HFF-Myc (cell line): ENCODE measurements around the gene CALHM1.

Source experiments
- DNase-seq: peaks from one replicate; pipeline ENCODE4 v3.0.0-alpha.2; 2011; ENCODE audit warnings: low read depth; ENCODE audit errors: extremely low read depth
- H3K4me3 ChIP-seq: replicated peaks from 2 replicates; pipeline ENCODE4 v1.5.1; 2011; ENCODE audit warnings: low read depth, mild to moderate bottlenecking, control low read depth, low read length
- CTCF ChIP-seq: IDR thresholded peaks from 2 replicates; pipeline ENCODE4 v1.5.1; 2012; ENCODE audit warnings: mild to moderate bottlenecking, low read depth, low read length, control low read depth; ENCODE audit errors: missing control alignments

Gene CALHM1

DNA sequence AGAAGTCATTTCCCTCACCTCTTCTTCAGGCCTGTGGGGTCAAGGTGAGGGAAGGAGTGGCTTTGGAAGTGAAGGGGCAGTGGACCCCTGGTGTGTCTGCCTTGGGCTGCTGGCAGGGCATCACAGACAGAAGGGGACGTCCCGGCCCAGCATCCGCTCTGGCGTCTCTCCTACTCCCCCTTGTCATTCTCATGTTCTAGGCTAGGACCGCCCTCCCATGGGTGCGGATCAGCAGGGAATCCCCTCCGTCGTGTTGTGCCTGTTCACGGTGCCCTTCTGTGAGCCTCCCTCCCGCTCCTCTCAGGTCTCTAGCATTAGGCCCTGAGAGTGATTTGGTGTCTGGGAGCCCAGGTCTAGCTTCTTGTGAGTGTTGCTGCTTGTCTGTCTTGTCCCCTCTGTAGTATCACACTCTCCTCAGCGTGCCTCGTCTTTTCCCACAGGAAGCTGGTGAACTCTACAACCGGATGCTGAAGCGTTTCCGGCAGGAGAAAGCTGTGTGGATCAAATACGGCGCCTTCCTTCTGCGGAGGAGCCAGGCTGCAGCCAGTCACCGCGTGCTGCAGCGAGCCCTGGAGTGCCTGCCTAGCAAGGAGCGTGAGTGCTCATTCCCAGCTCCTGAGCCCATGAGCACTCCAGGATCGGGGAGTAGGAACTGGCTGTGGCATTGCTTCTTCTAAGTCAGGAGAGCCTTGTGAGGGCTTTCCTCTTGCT lies 15.1 kb downstream of the CALHM1 start:
- no peak for DNase-seq
- TF ChIP-seq CTCF, result no peak
- H3K4me3 ChIP-seq, result no peak overlapping the region

DNA sequence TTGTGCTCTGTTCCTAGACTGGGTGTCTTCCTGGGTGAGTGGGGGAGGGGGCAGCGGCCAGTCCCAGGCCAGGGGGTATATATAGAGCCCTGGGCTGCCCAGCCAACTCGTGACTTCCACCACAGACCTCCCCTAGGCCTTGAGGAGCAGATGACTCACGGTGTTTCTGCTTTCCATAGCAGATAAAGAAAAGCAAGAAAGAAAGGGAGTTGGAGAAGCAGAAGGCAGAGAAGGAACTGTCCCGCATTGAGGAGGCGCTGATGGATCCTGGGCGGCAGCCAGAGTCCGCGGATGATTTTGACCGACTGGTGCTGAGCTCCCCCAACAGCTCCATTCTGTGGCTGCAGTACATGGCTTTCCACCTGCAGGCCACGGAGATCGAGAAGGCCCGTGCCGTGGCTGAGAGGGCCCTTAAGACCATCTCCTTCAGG lies 16.7 kb downstream of the CALHM1 start:
- DNase-seq, result no peak
- no peak for TF ChIP-seq CTCF
- H3K4me3 ChIP-seq, result no peak overlapping the region

DNA sequence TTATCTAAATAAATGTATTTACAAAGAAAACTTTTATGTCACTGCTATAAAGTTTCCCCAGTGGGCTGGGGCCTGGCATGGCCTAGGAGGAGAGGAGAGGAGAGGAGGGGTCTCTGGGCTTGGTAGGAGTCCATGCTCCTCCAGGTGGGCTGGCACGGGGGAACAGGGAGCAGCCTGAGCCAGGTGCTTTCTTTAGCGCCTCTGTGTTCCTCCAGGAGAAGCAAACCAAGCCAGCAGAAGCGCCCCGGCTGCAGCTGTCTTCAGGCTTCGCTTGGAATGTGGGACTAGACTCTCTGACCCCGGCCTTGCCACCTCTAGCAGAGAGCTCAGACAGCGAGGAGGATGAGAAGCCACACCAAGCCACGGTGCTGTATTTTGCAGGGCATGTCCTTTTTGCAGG lies 17.1 kb downstream of the CALHM1 start:
- H3K4me3 ChIP-seq, result no peak overlapping the region
- TF ChIP-seq CTCF, result no peak
- no peak for DNase-seq

- TF ChIP-seq CTCF, result no peak
- DNase-seq, result no peak
- no peak overlapping the region for H3K4me3 ChIP-seq
Observed at GRCh38 chr10:103441206-103441605, 17.5 kb downstream of the CALHM1 start.

- TF ChIP-seq CTCF, result no peak
- H3K4me3 ChIP-seq, result no peak overlapping the region
- DNase-seq, result no peak
Observed at GRCh38 chr10:103440416-103440815, 18.3 kb downstream of the CALHM1 start.

DNA sequence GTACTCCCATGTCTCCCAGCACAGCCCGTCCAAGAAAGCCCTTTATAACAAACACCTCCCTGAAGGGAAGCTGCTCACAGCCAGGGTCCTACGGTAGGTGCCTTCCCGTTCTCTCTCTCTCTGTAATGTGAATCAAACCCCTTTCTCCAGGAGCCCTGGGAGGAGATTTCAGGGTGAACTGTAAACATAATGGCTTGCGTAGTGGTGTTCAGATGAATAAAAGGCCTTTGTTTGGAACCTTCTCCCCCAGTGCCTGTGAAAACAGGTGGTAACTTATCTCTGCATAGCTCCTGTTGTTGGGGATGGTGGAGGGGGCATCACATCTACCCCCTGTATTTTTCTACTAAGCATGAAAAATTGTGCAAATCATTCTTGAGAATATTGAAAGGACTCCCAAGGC lies 18.9 kb downstream of the CALHM1 start:
- no peak overlapping the region for H3K4me3 ChIP-seq
- no peak for TF ChIP-seq CTCF
- no peak for DNase-seq

GRCh38 chr10:103433858-103434257 lies 24.8 kb downstream of the CALHM1 start:
- no peak for DNase-seq
- no peak overlapping the region for H3K4me3 ChIP-seq
- TF ChIP-seq CTCF, result no peak
